Suprapubic skin (tissue), 3 donors: Measurements from ENCODE around the gene KCTD14.

ENCODE experiments used
- CTCF ChIP-seq, 2 donors: fragments of 200-600 bp in 1 of 2; fragments of 450-650 bp in 1 of 2; sonication (generic) in 1 of 2; IDR thresholded peaks; one replicate each; pipeline ENCODE4 v1.5.1; 2016 to 2019; ENCODE audit warnings: antibody characterized with exemption in 2 of 2, mild to moderate bottlenecking in 1 of 2, moderate library complexity in 1 of 2
- EP300 ChIP-seq: sonication (generic); formaldehyde crosslinking; IDR thresholded peaks from one replicate; pipeline ENCODE4 v1.6.1; 2017; ENCODE audit warnings: antibody characterized with exemption
- POLR2A ChIP-seq, 2 donors: fragments of 450-650 bp; IDR thresholded peaks; one replicate each; pipeline ENCODE4 v1.6.1; 2017; ENCODE audit warnings: antibody characterized with exemption in 2 of 2, mild to moderate bottlenecking in 2 of 2, moderate library complexity in 2 of 2

DNA sequence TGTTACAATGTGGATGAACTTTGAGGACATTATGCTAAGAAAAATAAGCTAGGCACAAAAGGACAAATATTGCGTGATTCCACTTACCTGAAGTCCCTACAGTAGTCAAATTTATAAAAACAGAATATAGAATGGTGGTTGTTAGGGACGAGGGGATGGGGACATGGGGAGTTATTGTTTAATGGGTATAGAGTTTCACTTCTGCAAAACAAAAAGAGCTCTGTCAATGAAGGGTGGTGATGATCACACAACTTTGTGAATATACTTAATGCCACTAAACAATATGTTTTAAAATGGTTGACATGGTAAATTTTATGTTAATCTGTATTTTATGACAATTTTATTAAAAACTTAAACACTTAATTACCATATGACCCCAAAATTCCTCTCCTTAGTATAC is 54.7 kb downstream of the KCTD14 start:
- TF ChIP-seq CTCF (IDR thresholded peaks at IDR 0.05) (no peak), EP300 (no peak), POLR2A (IDR thresholded peaks at IDR 0.05) (no peak)
